HepG2 (cell line): ENCODE measurements around the gene JUND. TPM values are rescaled to one million over a fixed set of nuclear protein-coding genes. Genes with fewer than 3 reads are reported as not detected.
A peak's percentile ranks its signal among the peaks of the same experiment; 100 is the strongest.

ENCODE experiments used
- CEBPG ChIP-seq: IDR thresholded peaks from 2 replicates; pipeline ENCODE4 v1.6.1; 2016
- FOXK2 ChIP-seq: fragments of 450-650 bp; IDR thresholded peaks from 2 replicates; pipeline ENCODE4 v1.6.1; 2016
- FOXO4 ChIP-seq: sonication (generic); formaldehyde crosslinking; conservative IDR thresholded peaks from 2 replicates; pipeline ENCODE4 v1.8.1; 2023; ENCODE audit warnings: missing genetic modification reagents
- HNRNPH1 ChIP-seq: fragments of 200-400 bp; formaldehyde crosslinking; optimal IDR thresholded peaks from 2 replicates; pipeline ENCODE3; 2017; ENCODE audit warnings: mild to moderate bottlenecking, low read depth, low read length
- HOMEZ ChIP-seq: IDR thresholded peaks from 2 replicates; pipeline ENCODE4 v1.6.1; 2016; ENCODE audit warnings: low read depth
- IRF9 ChIP-seq: sonication (generic); formaldehyde crosslinking; IDR thresholded peaks from 2 replicates; pipeline ENCODE4 v1.8.0; 2022; ENCODE audit warnings: missing genetic modification reagents, mild to moderate bottlenecking, borderline replicate concordance
- MYC ChIP-seq: sonication (generic); formaldehyde crosslinking; IDR thresholded peaks from 2 replicates; pipeline ENCODE4 v1.9.0; 2021; ENCODE audit warnings: missing genetic modification reagents, borderline replicate concordance
- NFATC3 ChIP-seq: sonication (generic); formaldehyde crosslinking; IDR thresholded peaks from 2 replicates; pipeline ENCODE4 v1.5.1; 2020; ENCODE audit warnings: mild to moderate bottlenecking, missing genetic modification reagents
- NR2C2 ChIP-seq: sonication (generic); formaldehyde crosslinking; IDR thresholded peaks from 2 replicates; pipeline ENCODE4 v1.4.0; 2020; ENCODE audit warnings: missing genetic modification reagents, mild to moderate bottlenecking, moderate library complexity, borderline replicate concordance
- RBFOX2 ChIP-seq: fragments of 200-400 bp; formaldehyde crosslinking; IDR thresholded peaks from 2 replicates; pipeline ENCODE4 v1.6.1; 2017; ENCODE audit warnings: low read depth, mild to moderate bottlenecking, low read length
- TBP ChIP-seq: sonication (generic); formaldehyde crosslinking; IDR thresholded peaks from 2 replicates; pipeline ENCODE4 v1.5.0; 2020; ENCODE audit warnings: missing genetic modification reagents
- ZBTB33 ChIP-seq: sonication (generic); formaldehyde crosslinking; IDR thresholded peaks from 2 replicates; pipeline ENCODE4 v1.4.0; 2020; ENCODE audit warnings: missing genetic modification reagents
- ZC3H13 ChIP-seq: sonication (generic); formaldehyde crosslinking; IDR thresholded peaks from 2 replicates; pipeline ENCODE4 v1.8.1; 2023; ENCODE audit warnings: mild to moderate bottlenecking, missing genetic modification reagents, moderate library complexity
- ZNF143 ChIP-seq: sonication (generic); formaldehyde crosslinking; IDR thresholded peaks from 2 replicates; pipeline ENCODE4 v1.4.0; 2020; ENCODE audit warnings: missing genetic modification reagents
- ZNF362 ChIP-seq: sonication (generic); formaldehyde crosslinking; IDR thresholded peaks from 2 replicates; pipeline ENCODE4 v1.4.0; 2020; ENCODE audit warnings: missing genetic modification reagents, mild to moderate bottlenecking, borderline replicate concordance
- ZNF382 ChIP-seq: sonication (generic); formaldehyde crosslinking; IDR thresholded peaks from 2 replicates; pipeline ENCODE4 v1.5.0; 2020; ENCODE audit warnings: missing genetic modification reagents, mild to moderate bottlenecking, borderline replicate concordance
- ZSCAN20 ChIP-seq: sonication (generic); formaldehyde crosslinking; IDR thresholded peaks from 2 replicates; pipeline ENCODE4 v1.4.0; 2020; ENCODE audit warnings: missing genetic modification reagents, mild to moderate bottlenecking, borderline replicate concordance
- ZSCAN31 ChIP-seq: sonication (generic); formaldehyde crosslinking; IDR thresholded peaks from 2 replicates; pipeline ENCODE4 v1.5.0; 2020; ENCODE audit warnings: low read depth, mild to moderate bottlenecking, missing genetic modification reagents
- ZXDC ChIP-seq: sonication (generic); formaldehyde crosslinking; IDR thresholded peaks from 2 replicates; pipeline ENCODE4 v1.5.0; 2020; ENCODE audit warnings: mild to moderate bottlenecking, missing genetic modification reagents
- polyA plus RNA-seq, 8 experiments: library from polyadenylated mRNA; depleted of rRNA in 3 of 8; stranded (reverse) in 7 of 8; unstranded in 1 of 8; fragments of >200 nt; fragmentation: Illumina TruSeq in 4 of 8; extraction: Trizol in 4 of 8; gene quantifications; 2 replicates each; pipeline versions ENCODE4 v1.2.1 to v1.2.3, GENCODE V29; 2011 to 2016; ENCODE audit warnings: low read depth in 4 of 8, missing spikeins in 1 of 8, mixed read lengths in 1 of 8; ENCODE audit not compliant: insufficient read depth in 1 of 8
- total RNA-seq, 5 experiments: library from RNA; depleted of rRNA; stranded (reverse); fragments of >200 nt; fragmentation: Illumina TruSeq; extraction: Trizol; gene quantifications; 2 replicates each; pipeline ENCODE4 v1.2.3, GENCODE V29; 2016; ENCODE audit warnings: low read depth in 1 of 5

JUND gene
- total and polyA plus RNA-seq, 2 of the 13 experiments (the other 11 are each of a cell fraction or from before 2014, with no cell fraction given), result 41.2 to 59.8 TPM

GRCh38 chr19:18322759-18323460 lies 41.5 kb upstream of the JUND start, which contains the start of gene LSM4 (continued):
- TF ChIP-seq ZC3H13, result no peak; the same call in none of the 2 replicates
- peak; percentile 21; the same call in 1 of the 2 replicates for TF ChIP-seq HOMEZ
- no peak for TF ChIP-seq FOXO4 (CRISPR knock-in tag)
- TF ChIP-seq NR2C2 (CRISPR knock-in tag), result peak; percentile 26; the same call in 1 of the 2 replicates
- TF ChIP-seq ZBTB33 (CRISPR knock-in tag), result peak; percentile 51
- TF ChIP-seq ZSCAN31, result peak; percentile 80; the same call in 1 of the 2 replicates
- no peak; the same call in 1 of the 2 replicates for TF ChIP-seq ZNF143
- TF ChIP-seq ZXDC (CRISPR knock-in tag), result peak; percentile 36; the same call in 1 of the 2 replicates
- no peak for TF ChIP-seq ZSCAN20
- peak; percentile 91 for TF ChIP-seq MYC (CRISPR knock-in tag)
- 0 out of 2 replicates have a peak, but pooled peaks have one; percentile 59 for TF ChIP-seq TBP (CRISPR knock-in tag)
- TF ChIP-seq FOXK2, result no peak
- TF ChIP-seq ZNF382 (CRISPR knock-in tag), result no peak
- peak; percentile 97 for TF ChIP-seq RBFOX2
- TF ChIP-seq NFATC3 (CRISPR knock-in tag), result no peak
- TF ChIP-seq ZNF362 (CRISPR knock-in tag), result no peak; the same call in 1 of the 2 replicates
- TF ChIP-seq HNRNPH1, result no peak
- peak; percentile 70; the same call in 1 of the 2 replicates for TF ChIP-seq IRF9 (CRISPR knock-in tag)
- peak; percentile 56; the same call in 1 of the 2 replicates for TF ChIP-seq CEBPG (CRISPR knock-in tag)
